NCI-H2029 (cell line): ENCODE results near the gene PRR7.

Experiments used
- DNase-seq: peaks from one replicate; lab custom pipeline; 2025; lab: John Stamatoyannopoulos, UW

PRR7 gene

GRCh38 chr5:177469750-177470525 lies 23.3 kb downstream of the PRR7 start:
- no peak for DNase-seq

- DNase-seq: no peak
Observed at GRCh38 chr5:177470759-177471536, 24.3 kb downstream of the PRR7 start.

GRCh38 chr5:177471610-177472356 lies 25.2 kb downstream of the PRR7 start:
- DNase-seq: no peak

- DNase-seq: no peak
Observed at GRCh38 chr5:177472460-177473442, 26.1 kb downstream of the PRR7 start.

- peak; percentile 65 for DNase-seq
Observed at GRCh38 chr5:177473443-177474001, 26.9 kb downstream of the PRR7 start, which contains the start of gene DBN1. TSS of gene DBN1 (minus strand) at chr5:177473634. CDS start at chr5:177473521, 113 bp downstream.

GRCh38 chr5:177474002-177474476 lies 27.4 kb downstream of the PRR7 start:
- DNase-seq: no peak

- DNase-seq: no peak
Observed at GRCh38 chr5:177474846-177475562, 28.4 kb downstream of the PRR7 start.

- no peak for DNase-seq
Observed at GRCh38 chr5:177475563-177476427, 29.2 kb downstream of the PRR7 start.

- no peak for DNase-seq
Observed at GRCh38 chr5:177476531-177477233, 30.1 kb downstream of the PRR7 start.

- no peak for DNase-seq
Observed at GRCh38 chr5:177477701-177478477, 31.3 kb downstream of the PRR7 start.

- DNase-seq: peak; percentile 86
Observed at GRCh38 chr5:177478711-177479646, 32.4 kb downstream of the PRR7 start.

- peak; percentile 62 for DNase-seq
Observed at GRCh38 chr5:177479774-177480173, 33.2 kb downstream of the PRR7 start.

GRCh38 chr5:177482359-177482795 lies 35.8 kb downstream of the PRR7 start:
- no peak for DNase-seq

GRCh38 chr5:177483042-177483441 lies 36.4 kb downstream of the PRR7 start:
- no peak for DNase-seq

- no peak for DNase-seq
Observed at GRCh38 chr5:177483994-177484901, 37.6 kb downstream of the PRR7 start.
